HCT116 (cell line): ENCODE data around the gene NUB1.

ENCODE experiments used
- EZH2 ChIP-seq: fragments of 200-600 bp; sonication (generic); IDR thresholded peaks from 2 replicates; pipeline ENCODE4 v1.6.1; 2017; ENCODE audit warnings: antibody characterized with exemption, mixed run types
- POLR2A ChIP-seq: IDR thresholded peaks from 2 replicates; pipeline ENCODE4 v1.7.0; 2011; ENCODE audit warnings: borderline replicate concordance; ENCODE audit not compliant: insufficient read depth, insufficient read length; ENCODE audit errors: extremely low read depth
- POLR2AphosphoS5 ChIP-seq: IDR thresholded peaks from 2 replicates; pipeline ENCODE4 v1.6.1; 2011; ENCODE audit warnings: mild to moderate bottlenecking, low read depth, low read length, moderate library complexity
- RAD21 ChIP-seq: IDR thresholded peaks from 2 replicates; pipeline ENCODE4 v1.6.1; 2012; ENCODE audit warnings: low read depth, mild to moderate bottlenecking
- SIN3A ChIP-seq: IDR thresholded peaks from 2 replicates; pipeline ENCODE4 v1.6.1; 2012; ENCODE audit warnings: low read depth
- ZNF274 ChIP-seq: fragments of 200-500 bp; sonication (Bioruptor generic); IDR thresholded peaks from 2 replicates; pipeline ENCODE4 v1.6.1; 2014; ENCODE audit warnings: mild to moderate bottlenecking, low read depth, low read length, inconsistent platforms
- TF ChIP-seq, protein P1 (sequence below), 3 experiments: fragments of 200-600 bp in 1 of 3; sonication (generic) in 1 of 3; IDR thresholded peaks in 2 of 3; conservative IDR thresholded peaks in 1 of 3; 2 replicates each; pipeline ENCODE4 v1.5.1; 2012 to 2017; ENCODE audit warnings: low read depth in 2 of 3, low read length in 2 of 3, antibody characterized with exemption in 1 of 3, borderline replicate concordance in 1 of 3, control low read depth in 1 of 3, mild to moderate bottlenecking in 1 of 3, mixed read lengths in 1 of 3, mixed run types in 1 of 3, moderate library complexity in 1 of 3; ENCODE audit not compliant: insufficient read depth in 1 of 3
- TF ChIP-seq, protein P2 (sequence below): IDR thresholded peaks from 2 replicates; pipeline ENCODE4 v1.6.1; 2012
- TF ChIP-seq, protein P3 (sequence below): IDR thresholded peaks from 2 replicates; pipeline ENCODE4 v1.6.1; 2012

DNA sequence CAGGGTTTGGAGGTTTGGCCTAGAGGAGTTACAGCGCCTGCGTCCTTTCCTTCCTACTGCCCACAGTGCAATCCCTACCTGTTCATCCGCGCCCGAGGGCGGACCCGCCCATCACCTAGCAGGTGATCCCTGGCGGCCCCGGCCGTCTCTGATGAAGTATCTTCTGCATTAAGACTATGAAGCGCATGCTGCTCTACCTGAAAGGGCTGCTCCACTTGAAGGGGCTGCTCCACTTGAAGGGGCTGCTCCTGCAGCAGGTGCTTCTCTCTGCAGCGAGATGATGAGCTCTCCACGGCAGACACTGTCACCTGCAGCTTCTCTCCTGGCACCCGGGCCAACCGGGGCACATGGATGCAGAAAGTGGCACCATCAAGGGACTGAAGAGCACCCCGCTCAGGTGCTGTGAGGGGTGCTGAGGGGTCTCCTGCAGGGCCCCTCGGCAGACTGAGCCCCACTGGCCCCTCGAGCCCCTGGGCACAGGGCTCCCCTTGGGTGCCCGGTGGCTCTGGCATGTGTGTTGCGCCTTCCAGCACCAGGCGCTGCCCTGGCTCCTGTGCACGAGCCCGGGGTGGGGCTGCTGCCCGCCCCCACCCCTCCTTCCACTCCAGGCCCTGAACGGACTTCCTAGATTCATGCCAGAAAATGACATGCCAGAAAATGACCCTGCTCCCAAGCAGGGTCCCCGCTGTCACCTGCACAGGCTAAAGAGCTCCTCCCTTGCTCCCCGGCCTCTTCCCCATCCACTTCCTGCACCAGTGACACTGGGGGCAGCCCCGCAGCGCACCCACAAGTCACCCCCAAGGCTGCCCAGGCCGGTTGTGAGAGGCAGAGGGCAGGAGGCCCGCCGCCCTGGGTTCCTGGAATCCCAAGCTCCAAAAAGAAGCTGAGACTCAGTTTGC, 38.8 kb downstream of the NUB1 start:
- TF ChIP-seq RAD21 (no peak), POLR2A (no peak), EZH2 (no peak), POLR2AphosphoS5 (no peak), SIN3A (no peak), ZNF274 (no peak)
- TF ChIP-seq, protein P1, sequence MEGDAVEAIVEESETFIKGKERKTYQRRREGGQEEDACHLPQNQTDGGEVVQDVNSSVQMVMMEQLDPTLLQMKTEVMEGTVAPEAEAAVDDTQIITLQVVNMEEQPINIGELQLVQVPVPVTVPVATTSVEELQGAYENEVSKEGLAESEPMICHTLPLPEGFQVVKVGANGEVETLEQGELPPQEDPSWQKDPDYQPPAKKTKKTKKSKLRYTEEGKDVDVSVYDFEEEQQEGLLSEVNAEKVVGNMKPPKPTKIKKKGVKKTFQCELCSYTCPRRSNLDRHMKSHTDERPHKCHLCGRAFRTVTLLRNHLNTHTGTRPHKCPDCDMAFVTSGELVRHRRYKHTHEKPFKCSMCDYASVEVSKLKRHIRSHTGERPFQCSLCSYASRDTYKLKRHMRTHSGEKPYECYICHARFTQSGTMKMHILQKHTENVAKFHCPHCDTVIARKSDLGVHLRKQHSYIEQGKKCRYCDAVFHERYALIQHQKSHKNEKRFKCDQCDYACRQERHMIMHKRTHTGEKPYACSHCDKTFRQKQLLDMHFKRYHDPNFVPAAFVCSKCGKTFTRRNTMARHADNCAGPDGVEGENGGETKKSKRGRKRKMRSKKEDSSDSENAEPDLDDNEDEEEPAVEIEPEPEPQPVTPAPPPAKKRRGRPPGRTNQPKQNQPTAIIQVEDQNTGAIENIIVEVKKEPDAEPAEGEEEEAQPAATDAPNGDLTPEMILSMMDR (IDR thresholded peaks at IDR 0.05 in 2 of 3, conservative IDR thresholded peaks at IDR 0.05 in 1 of 3; ENCODE audit: borderline replicate concordance in 1 of 3, insufficient read depth in 1 of 3, low read depth in 2 of 3, low read length in 2 of 3), result no peak
- TF ChIP-seq, protein P2, sequence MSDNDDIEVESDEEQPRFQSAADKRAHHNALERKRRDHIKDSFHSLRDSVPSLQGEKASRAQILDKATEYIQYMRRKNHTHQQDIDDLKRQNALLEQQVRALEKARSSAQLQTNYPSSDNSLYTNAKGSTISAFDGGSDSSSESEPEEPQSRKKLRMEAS, result no peak
- TF ChIP-seq, protein P3, sequence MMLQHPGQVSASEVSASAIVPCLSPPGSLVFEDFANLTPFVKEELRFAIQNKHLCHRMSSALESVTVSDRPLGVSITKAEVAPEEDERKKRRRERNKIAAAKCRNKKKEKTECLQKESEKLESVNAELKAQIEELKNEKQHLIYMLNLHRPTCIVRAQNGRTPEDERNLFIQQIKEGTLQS, result no peak
